Measurements from ENCODE around the gene ZNF730. TPM values are rescaled to one million over a fixed set of nuclear protein-coding genes. Genes with fewer than 3 reads are reported as not detected.
"Not testable (repeated sequence)": the region's sequence is repeated elsewhere in the genome, so short reads cannot be mapped to it uniquely, and the experiment has no call there.

Gene ZNF730
- total RNA-seq, 1 donor, result 1.3 TPM

GRCh38 chr19:23098286-23098685 is 18.5 kb upstream of the ZNF730 start:
- no peak for TF ChIP-seq CTCF (IDR thresholded peaks at IDR 0.05; ENCODE audit: insufficient read depth, low read depth, low read length)
- DNase-seq (ENCODE audit: low read depth), result no peak
- H3K4me3 ChIP-seq (ENCODE audit: low read depth, low read length), result no peak overlapping the region

- no peak for DNase-seq (ENCODE audit: low read depth)
These were observed 17.8 kb upstream of the ZNF730 start for GRCh38 chr19:23098988-23099387.

GRCh38 chr19:23099966-23100365 is 16.9 kb upstream of the ZNF730 start:
- DNase-seq (ENCODE audit: low read depth), result no peak

More at GRCh38 chr19:23098988-23099387, 17.8 kb upstream of the ZNF730 start:
- no peak overlapping the region for H3K4me3 ChIP-seq (ENCODE audit: low read depth, low read length)
- no peak for TF ChIP-seq CTCF (IDR thresholded peaks at IDR 0.05; ENCODE audit: insufficient read depth, low read depth, low read length)

GRCh38 chr19:23101241-23101640 is 15.6 kb upstream of the ZNF730 start:
- DNase-seq (ENCODE audit: low read depth), result no peak
- H3K4me3 ChIP-seq (ENCODE audit: low read depth, low read length), result no peak overlapping the region
- TF ChIP-seq CTCF (IDR thresholded peaks at IDR 0.05; ENCODE audit: insufficient read depth, low read depth, low read length), result no peak

More at GRCh38 chr19:23099966-23100365, 16.9 kb upstream of the ZNF730 start:
- no peak overlapping the region for H3K4me3 ChIP-seq (ENCODE audit: low read depth, low read length)
- no peak for TF ChIP-seq CTCF (IDR thresholded peaks at IDR 0.05; ENCODE audit: insufficient read depth, low read depth, low read length)

- no peak for TF ChIP-seq CTCF (IDR thresholded peaks at IDR 0.05; ENCODE audit: insufficient read depth, low read depth, low read length)
- DNase-seq (ENCODE audit: low read depth), result peak; percentile 0
- no peak overlapping the region for H3K4me3 ChIP-seq (ENCODE audit: low read depth, low read length)
These were observed 1.6 kb downstream of the ZNF730 start for GRCh38 chr19:23118400-23118799.

- H3K4me3 ChIP-seq (ENCODE audit: low read depth, low read length); DNase-seq (ENCODE audit: low read depth): not testable (repeated sequence)
These were observed 17.4 kb downstream of the ZNF730 start for GRCh38 chr19:23134211-23134610.

GRCh38 chr19:23145617-23146415 is 29.0 kb downstream of the ZNF730 start:
- no peak overlapping the region for H3K4me3 ChIP-seq (ENCODE audit: low read depth, low read length)
- no peak for TF ChIP-seq CTCF (IDR thresholded peaks at IDR 0.05; ENCODE audit: insufficient read depth, low read depth, low read length)
- no peak for DNase-seq (ENCODE audit: low read depth)

All from fibroblast of villous mesenchyme (primary cell).